Lower lobe of right lung (tissue), 2 donors: Measurements from ENCODE around the gene BCAT1. TPM values are rescaled to one million over a fixed set of nuclear protein-coding genes. Genes with fewer than 3 reads are reported as not detected.

Experiments
- ATAC-seq, 2 donors: fragments of 200-7000 bp; cut with Tn5 transposase; one replicate each; pipeline ENCODE4 v1.9.1; 2020 to 2022; ENCODE audit warnings: mild to moderate bottlenecking in 2 of 2, moderate library complexity in 2 of 2
- DNase-seq: peaks from one replicate; pipeline ENCODE4 v3.0.0-alpha.2; 2020
- H3K27ac ChIP-seq: fragments of 200-600 bp; one replicate; pipeline ENCODE4 v1.8.0; 2022
- H3K27me3 ChIP-seq: fragments of 200-600 bp; one replicate; pipeline ENCODE4 v1.8.0; 2022; ENCODE audit warnings: low read depth
- H3K36me3 ChIP-seq: fragments of 200-600 bp; one replicate; pipeline ENCODE4 v1.8.0; 2022; ENCODE audit warnings: mild to moderate bottlenecking
- H3K4me1 ChIP-seq: fragments of 200-600 bp; one replicate; pipeline ENCODE4 v1.8.0; 2022
- H3K4me3 ChIP-seq: fragments of 200-600 bp; one replicate; pipeline ENCODE4 v1.8.0; 2022; ENCODE audit warnings: mild to moderate bottlenecking
- H3K9me3 ChIP-seq: fragments of 200-600 bp; one replicate; pipeline ENCODE4 v1.8.0; 2022
- intact Hi-C: fragments of 100-400 bp; cut with DNase I; formaldehyde crosslinking; loops from one replicate; pipeline ENCODE4 v1.11.0; 2022
- total RNA-seq: library from RNA; stranded (reverse); fragmentation: NEBNext Ultra II Directional; extraction: Animal tissue kit (Norgen Biotek cat#: 25700); gene quantifications from one replicate; pipeline ENCODE4 v1.2.1, GENCODE V29; 2021
- TF ChIP-seq, protein P1 (sequence below): fragments of 200-600 bp; IDR thresholded peaks from one replicate; pipeline ENCODE4 v1.8.0; 2022; ENCODE audit warnings: antibody characterized with exemption, mild to moderate bottlenecking
- donor health status: DM: no; HTN: yes; CAD: no; lungs with severe emphysema.

The BCAT1 gene
- total RNA-seq, 1 donor from 2014 or later: 50.6 TPM

DNA sequence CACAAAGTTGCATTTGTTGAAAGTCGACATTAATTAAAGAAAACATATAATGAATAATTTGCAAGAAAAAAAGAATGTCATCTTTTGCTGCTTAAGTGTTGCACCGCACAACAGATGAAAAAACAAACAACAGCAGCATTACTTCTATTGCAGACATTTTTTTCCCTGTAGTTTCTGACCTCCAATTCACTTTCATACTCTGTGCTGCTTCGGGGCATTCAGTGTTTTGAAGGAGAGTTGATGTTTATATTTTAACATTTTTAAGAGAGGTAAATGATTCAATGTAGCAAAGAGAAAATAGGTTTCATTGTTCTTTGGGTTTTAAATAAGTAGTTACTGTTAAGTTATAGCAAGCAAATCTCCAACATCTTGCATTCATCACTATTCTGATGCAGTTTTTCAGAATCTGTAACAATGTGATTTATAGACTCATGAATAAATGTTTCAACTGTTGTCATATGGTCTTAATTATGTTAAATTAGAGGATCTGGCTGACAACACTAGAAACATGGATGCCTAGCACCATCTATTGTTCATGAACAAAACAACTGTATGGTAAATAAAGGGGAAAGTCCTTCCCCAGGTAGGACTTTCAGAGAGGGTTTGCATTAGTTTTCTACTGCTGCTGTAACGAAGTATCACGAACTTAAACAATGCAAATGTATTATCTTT is 168.1 kb downstream of the BCAT1 start:
- intact Hi-C loops: no loop called here
- TF ChIP-seq, protein P1, sequence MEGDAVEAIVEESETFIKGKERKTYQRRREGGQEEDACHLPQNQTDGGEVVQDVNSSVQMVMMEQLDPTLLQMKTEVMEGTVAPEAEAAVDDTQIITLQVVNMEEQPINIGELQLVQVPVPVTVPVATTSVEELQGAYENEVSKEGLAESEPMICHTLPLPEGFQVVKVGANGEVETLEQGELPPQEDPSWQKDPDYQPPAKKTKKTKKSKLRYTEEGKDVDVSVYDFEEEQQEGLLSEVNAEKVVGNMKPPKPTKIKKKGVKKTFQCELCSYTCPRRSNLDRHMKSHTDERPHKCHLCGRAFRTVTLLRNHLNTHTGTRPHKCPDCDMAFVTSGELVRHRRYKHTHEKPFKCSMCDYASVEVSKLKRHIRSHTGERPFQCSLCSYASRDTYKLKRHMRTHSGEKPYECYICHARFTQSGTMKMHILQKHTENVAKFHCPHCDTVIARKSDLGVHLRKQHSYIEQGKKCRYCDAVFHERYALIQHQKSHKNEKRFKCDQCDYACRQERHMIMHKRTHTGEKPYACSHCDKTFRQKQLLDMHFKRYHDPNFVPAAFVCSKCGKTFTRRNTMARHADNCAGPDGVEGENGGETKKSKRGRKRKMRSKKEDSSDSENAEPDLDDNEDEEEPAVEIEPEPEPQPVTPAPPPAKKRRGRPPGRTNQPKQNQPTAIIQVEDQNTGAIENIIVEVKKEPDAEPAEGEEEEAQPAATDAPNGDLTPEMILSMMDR: no peak
- no peak overlapping the region for H3K27ac ChIP-seq
- H3K4me1 ChIP-seq: peaks cover 22% of the 10 kb centered on the region
- no peaks in the 10 kb centered on the region for H3K9me3 ChIP-seq
- DNase-seq (no peak), ATAC-seq (no peak)
- H3K4me3 ChIP-seq: no peak overlapping the region
- H3K36me3 ChIP-seq: no peaks in the 10 kb centered on the region
- H3K27me3 ChIP-seq: no peaks in the 10 kb centered on the region

- H3K27me3 ChIP-seq: no peaks in the 10 kb centered on the region
- intact Hi-C loops: no loop called here
- TF ChIP-seq, protein P1: peak; percentile 42
- H3K27ac ChIP-seq: no peak overlapping the region
- H3K4me1 ChIP-seq: peaks cover 22% of the 10 kb centered on the region
- no peaks in the 10 kb centered on the region for H3K36me3 ChIP-seq
- ATAC-seq (peak in 1 of 2 donors; percentile 84), DNase-seq (no peak)
- H3K9me3 ChIP-seq: no peaks in the 10 kb centered on the region
- no peak overlapping the region for H3K4me3 ChIP-seq
These were observed 170.2 kb downstream of the BCAT1 start for GRCh38 chr12:24778486-24779304.

DNA sequence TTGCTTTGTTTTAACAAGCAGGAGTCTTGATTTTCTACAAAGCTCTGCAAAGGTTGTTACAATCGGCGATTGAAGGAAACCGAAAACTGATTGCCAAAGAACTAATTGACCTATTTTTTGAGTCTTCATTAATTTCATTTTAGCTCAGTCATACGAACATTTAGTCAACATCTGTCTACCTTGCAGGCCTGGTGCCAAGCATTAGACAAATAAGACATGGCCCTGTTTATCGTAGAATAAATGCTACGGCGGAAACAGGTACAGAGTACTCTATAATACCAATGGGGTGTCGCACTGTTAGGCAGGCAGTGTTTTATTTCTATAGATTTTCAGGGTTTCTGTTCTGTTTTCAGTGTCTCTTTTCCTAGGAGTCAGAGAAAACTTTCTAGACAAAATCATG is 171.5 kb downstream of the BCAT1 start:
- no peaks in the 10 kb centered on the region for H3K27me3 ChIP-seq
- no peak overlapping the region for H3K4me3 ChIP-seq
- TF ChIP-seq, protein P1: no peak
- intact Hi-C loops: no loop called here
- no peaks in the 10 kb centered on the region for H3K36me3 ChIP-seq
- no peaks in the 10 kb centered on the region for H3K9me3 ChIP-seq
- ATAC-seq: peak in 1 of 2 donors; percentile 28
- DNase-seq: no peak
- peaks cover 22% of the 10 kb centered on the region for H3K4me1 ChIP-seq
- no peak overlapping the region for H3K27ac ChIP-seq

DNA sequence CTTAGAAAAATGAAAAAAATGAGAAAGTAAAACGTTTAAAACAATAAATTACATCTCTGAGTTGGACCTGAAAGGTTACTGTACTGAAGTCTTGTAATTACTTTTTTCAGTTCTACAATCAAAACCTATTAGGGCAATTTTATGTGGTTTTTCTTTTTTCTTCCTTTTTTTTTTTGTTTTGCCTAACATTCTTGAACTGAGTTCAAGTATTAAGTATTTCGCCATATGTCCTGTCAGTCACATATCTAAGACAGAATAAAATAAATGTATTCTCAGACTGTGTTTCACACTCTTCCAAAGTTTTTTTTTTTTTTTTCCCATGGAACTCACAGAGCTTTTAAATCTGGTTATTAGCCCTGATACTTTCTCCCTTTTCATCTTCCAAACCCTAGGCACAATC is 172.0 kb downstream of the BCAT1 start:
- Histone ChIP-seq H3K9me3 (no peaks in the 10 kb centered on the region), H3K4me1 (peaks cover 22% of the 10 kb centered on the region), H3K27ac (no peak overlapping the region), H3K36me3 (no peaks in the 10 kb centered on the region), H3K27me3 (no peaks in the 10 kb centered on the region), H3K4me3 (no peak overlapping the region)
- TF ChIP-seq, protein P1: no peak
- intact Hi-C loops: no loop called here
- ATAC-seq (no peak), DNase-seq (no peak)

DNA sequence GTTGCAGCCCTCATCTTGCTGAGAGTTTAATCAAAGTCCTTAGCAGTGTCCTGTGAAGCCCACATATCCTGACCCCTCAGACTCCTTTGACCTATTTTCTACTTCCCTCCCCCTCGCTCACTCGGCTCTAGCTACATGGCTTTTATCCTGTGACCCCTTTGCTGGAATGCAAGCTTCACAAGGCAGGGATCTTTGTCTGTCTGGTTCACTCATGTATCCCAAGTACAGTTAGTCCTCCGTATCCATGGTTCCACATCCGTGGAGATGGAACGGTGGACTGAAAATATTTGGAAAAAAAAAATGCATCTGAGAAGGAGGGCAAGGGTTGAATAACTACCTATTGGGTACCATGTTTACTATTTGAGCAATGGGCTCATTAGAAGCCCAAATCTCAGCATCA is 173.8 kb downstream of the BCAT1 start:
- TF ChIP-seq, protein P1: no peak
- Histone ChIP-seq H3K4me1 (peaks cover 22% of the 10 kb centered on the region), H3K9me3 (no peaks in the 10 kb centered on the region), H3K27ac (no peak overlapping the region), H3K4me3 (no peak overlapping the region), H3K36me3 (no peaks in the 10 kb centered on the region), H3K27me3 (no peaks in the 10 kb centered on the region)
- DNase-seq (no peak), ATAC-seq (no peak)
- intact Hi-C loops: no loop called here
